Upper lobe of left lung (tissue), 4 donors: ENCODE results near the gene RGS7BP.

Experiments
- CTCF ChIP-seq, 6 experiments: fragments of 450-650 bp in 4 of 6; fragments of 200-600 bp in 2 of 6; sonication (generic) in 2 of 6; IDR thresholded peaks; one replicate each; pipeline ENCODE4 v1.5.1; 2016 to 2019; ENCODE audit warnings: antibody characterized with exemption in 6 of 6
- POLR2A ChIP-seq, 4 donors: fragments of 450-650 bp; IDR thresholded peaks; one replicate each; pipeline ENCODE4 v1.5.1; 2016 to 2017; ENCODE audit warnings: antibody characterized with exemption in 4 of 4, mild to moderate bottlenecking in 2 of 4

- no peak for TF ChIP-seq POLR2A (IDR thresholded peaks at IDR 0.05)
- TF ChIP-seq CTCF (IDR thresholded peaks at IDR 0.05), result no peak
Observed at GRCh38 chr5:64632251-64632650, 126.4 kb downstream of the RGS7BP start.
